ENCODE data around the gene DCAF15.

DNA sequence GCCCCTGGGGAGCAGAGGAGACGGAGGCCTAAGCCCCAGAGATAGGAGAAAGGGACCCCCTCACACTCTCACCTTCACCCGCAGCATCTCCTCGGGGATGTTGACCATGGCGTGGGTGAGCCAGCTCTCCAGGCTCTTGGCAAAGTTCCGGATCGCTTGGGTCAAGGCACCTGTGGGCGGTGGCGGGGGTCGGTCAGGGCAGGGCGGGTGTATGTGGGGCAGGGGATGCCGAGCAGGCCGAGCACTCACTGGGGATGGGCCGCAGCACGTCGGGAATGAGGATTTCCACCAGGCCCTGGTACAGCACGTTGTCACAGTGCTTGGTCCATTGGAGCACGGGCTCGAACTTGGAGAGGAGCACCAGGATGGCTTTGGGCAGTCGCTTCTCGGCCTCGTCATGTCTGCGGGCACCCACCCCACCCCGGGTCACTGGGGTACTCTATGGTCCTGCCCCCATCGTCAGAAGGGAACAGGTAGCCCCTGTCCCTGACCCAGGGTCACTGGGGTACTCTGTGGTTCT is 13.1 kb downstream of the DCAF15 start:
- TF ChIP-seq CTCF (IDR thresholded peaks at IDR 0.05) (no peak), POLR2A (IDR thresholded peaks at IDR 0.05) (no peak)
